ENCODE results near the gene NFIB. TPM values are rescaled to one million over a fixed set of nuclear protein-coding genes. Genes with fewer than 3 reads are reported as not detected.

Gene NFIB
- total RNA-seq, 1 donor from 2014 or later = 9.4 TPM

- DNase-seq (ENCODE audit: low read depth) = no peak
- H3K4me3 ChIP-seq (ENCODE audit: insufficient read depth, low read depth, low read length) = peak overlapping the region; percentile 43
Measured at GRCh38 chr9:14346231-14346791, 32.4 kb upstream of the NFIB start.

GRCh38 chr9:14345354-14346230 is 31.7 kb upstream of the NFIB start:
- peak overlapping the region; percentile 49 for H2AFZ ChIP-seq (ENCODE audit: low read depth, low read length)
- H3K4me1 Mint-ChIP-seq (ENCODE audit: low read depth, unreplicated experiment) = peaks cover 3% of the 10 kb centered on the region
- no peaks in the 10 kb centered on the region for H4K20me1 ChIP-seq (ENCODE audit: insufficient read depth, low read length)
- TF ChIP-seq EZH2 (IDR thresholded peaks at IDR 0.05; ENCODE audit: insufficient read depth, low read length) (peak; percentile 90), CTCF (IDR thresholded peaks at IDR 0.05; ENCODE audit: insufficient read depth, low read depth, low read length) (no peak)
- H3K4me1 ChIP-seq (ENCODE audit: insufficient read depth, low read length) = peaks cover 27% of the 10 kb centered on the region
- DNase-seq (ENCODE audit: low read depth) (no peak), FAIRE-seq (no peak)
- H3K27ac Mint-ChIP-seq (ENCODE audit: unreplicated experiment) = no peak overlapping the region
- no peaks in the 10 kb centered on the region for H3K36me3 Mint-ChIP-seq (ENCODE audit: low read depth, unreplicated experiment)
- H3K27ac ChIP-seq (ENCODE audit: low read depth, low read length) = no peak overlapping the region
- no peaks in the 10 kb centered on the region for H3K9me3 ChIP-seq (ENCODE audit: insufficient read depth, low read depth, low read length)
- H3K9me3 Mint-ChIP-seq (ENCODE audit: unreplicated experiment) = no peaks in the 10 kb centered on the region
- peaks cover 98% of the 10 kb centered on the region for H3K27me3 ChIP-seq (ENCODE audit: insufficient read depth, low read length)
- peak overlapping the region; percentile 25 for H3K4me3 ChIP-seq (ENCODE audit: insufficient read depth, low read depth, low read length)
- no peaks in the 10 kb centered on the region for H3K36me3 ChIP-seq (ENCODE audit: insufficient read depth, low read length)
- peaks cover 36% of the 10 kb centered on the region for H3K27me3 Mint-ChIP-seq (ENCODE audit: low read depth, unreplicated experiment)
- H3K4me3 Mint-ChIP-seq (ENCODE audit: unreplicated experiment) = peak overlapping the region; percentile 57
- H3K79me2 ChIP-seq (ENCODE audit: insufficient read depth, low read length) = peaks cover 24% of the 10 kb centered on the region
- H3K4me2 ChIP-seq (ENCODE audit: low read length) = peak overlapping the region; percentile 80
- H3K9ac ChIP-seq (ENCODE audit: low read length) = peak overlapping the region; percentile 38

More at GRCh38 chr9:14346231-14346791, 32.4 kb upstream of the NFIB start:
- no peak for FAIRE-seq
- H3K9ac ChIP-seq (ENCODE audit: low read length) = peak overlapping the region; percentile 38
- no peaks in the 10 kb centered on the region for H3K36me3 ChIP-seq (ENCODE audit: insufficient read depth, low read length)
- Mint-ChIP-seq H3K4me3 (ENCODE audit: unreplicated experiment) (peak overlapping the region; percentile 74), H3K4me1 (ENCODE audit: low read depth, unreplicated experiment) (peaks cover 3% of the 10 kb centered on the region), H3K27ac (ENCODE audit: unreplicated experiment) (no peak overlapping the region), H3K9me3 (ENCODE audit: unreplicated experiment) (no peaks in the 10 kb centered on the region), H3K27me3 (ENCODE audit: low read depth, unreplicated experiment) (peaks cover 40% of the 10 kb centered on the region), H3K36me3 (ENCODE audit: low read depth, unreplicated experiment) (no peaks in the 10 kb centered on the region)
- H3K4me2 ChIP-seq (ENCODE audit: low read length) = peak overlapping the region; percentile 80
- peak overlapping the region; percentile 21 for H3K27ac ChIP-seq (ENCODE audit: low read depth, low read length)
- no peaks in the 10 kb centered on the region for H4K20me1 ChIP-seq (ENCODE audit: insufficient read depth, low read length)
- H3K27me3 ChIP-seq (ENCODE audit: insufficient read depth, low read length) = peaks cover 98% of the 10 kb centered on the region
- H3K79me2 ChIP-seq (ENCODE audit: insufficient read depth, low read length) = peaks cover 28% of the 10 kb centered on the region
- no peaks in the 10 kb centered on the region for H3K9me3 ChIP-seq (ENCODE audit: insufficient read depth, low read depth, low read length)
- peak overlapping the region; percentile 19 for H2AFZ ChIP-seq (ENCODE audit: low read depth, low read length)
- peaks cover 29% of the 10 kb centered on the region for H3K4me1 ChIP-seq (ENCODE audit: insufficient read depth, low read length)
- TF ChIP-seq EZH2 (IDR thresholded peaks at IDR 0.05; ENCODE audit: insufficient read depth, low read length) (peak; percentile 76), CTCF (IDR thresholded peaks at IDR 0.05; ENCODE audit: insufficient read depth, low read depth, low read length) (no peak)
